Measurements from ENCODE around the gene PIGU.

PIGU gene

GRCh38 chr20:34713194-34713943 is 36.5 kb upstream of the PIGU start:
- no peak for DNase-seq
- H3K27ac ChIP-seq (ENCODE audit: insufficient read depth, low read length, poor library complexity, severe bottlenecking) = no peak overlapping the region

GRCh38 chr20:34712525-34713192 is 35.8 kb upstream of the PIGU start:
- H3K4me1 ChIP-seq (ENCODE audit: control insufficient read depth, insufficient read depth, low read length, poor library complexity, severe bottlenecking) = peaks cover 16% of the 10 kb centered on the region
- no peak overlapping the region for H3K27ac ChIP-seq (ENCODE audit: insufficient read depth, low read length, poor library complexity, severe bottlenecking)
- H3K27me3 ChIP-seq (replicated peaks; ENCODE audit: control insufficient read depth, insufficient read depth, low read length, poor library complexity, severe bottlenecking) = no peaks in the 10 kb centered on the region
- H3K4me3 ChIP-seq (ENCODE audit: insufficient read depth, low read depth, low read length, poor library complexity, severe bottlenecking) = no peak overlapping the region
- DNase-seq = no peak
- no peaks in the 10 kb centered on the region for H3K9me3 ChIP-seq (ENCODE audit: control insufficient read depth, low read length)
- peaks cover 11% of the 10 kb centered on the region for H3K36me3 ChIP-seq (ENCODE audit: control insufficient read depth, insufficient read depth, low read length)

More at GRCh38 chr20:34713194-34713943, 36.5 kb upstream of the PIGU start:
- Histone ChIP-seq H3K4me1 (ENCODE audit: control insufficient read depth, insufficient read depth, low read length, poor library complexity, severe bottlenecking) (peaks cover 16% of the 10 kb centered on the region), H3K4me3 (ENCODE audit: insufficient read depth, low read depth, low read length, poor library complexity, severe bottlenecking) (no peak overlapping the region), H3K27me3 (replicated peaks; ENCODE audit: control insufficient read depth, insufficient read depth, low read length, poor library complexity, severe bottlenecking) (no peaks in the 10 kb centered on the region), H3K9me3 (ENCODE audit: control insufficient read depth, low read length) (no peaks in the 10 kb centered on the region), H3K36me3 (ENCODE audit: control insufficient read depth, insufficient read depth, low read length) (peaks cover 11% of the 10 kb centered on the region)

GRCh38 chr20:34711813-34712430 is 35.0 kb upstream of the PIGU start:
- Histone ChIP-seq H3K27ac (ENCODE audit: insufficient read depth, low read length, poor library complexity, severe bottlenecking) (no peak overlapping the region), H3K9me3 (ENCODE audit: control insufficient read depth, low read length) (no peaks in the 10 kb centered on the region), H3K27me3 (replicated peaks; ENCODE audit: control insufficient read depth, insufficient read depth, low read length, poor library complexity, severe bottlenecking) (no peaks in the 10 kb centered on the region), H3K36me3 (ENCODE audit: control insufficient read depth, insufficient read depth, low read length) (peaks cover 11% of the 10 kb centered on the region), H3K4me3 (ENCODE audit: insufficient read depth, low read depth, low read length, poor library complexity, severe bottlenecking) (no peak overlapping the region), H3K4me1 (ENCODE audit: control insufficient read depth, insufficient read depth, low read length, poor library complexity, severe bottlenecking) (peaks cover 16% of the 10 kb centered on the region)
- DNase-seq = no peak

- DNase-seq = no peak
- no peaks in the 10 kb centered on the region for H3K27me3 ChIP-seq (replicated peaks; ENCODE audit: control insufficient read depth, insufficient read depth, low read length, poor library complexity, severe bottlenecking)
- peaks cover 16% of the 10 kb centered on the region for H3K4me1 ChIP-seq (ENCODE audit: control insufficient read depth, insufficient read depth, low read length, poor library complexity, severe bottlenecking)
- no peak overlapping the region for H3K4me3 ChIP-seq (ENCODE audit: insufficient read depth, low read depth, low read length, poor library complexity, severe bottlenecking)
- H3K36me3 ChIP-seq (ENCODE audit: control insufficient read depth, insufficient read depth, low read length) = peaks cover 11% of the 10 kb centered on the region
- no peak overlapping the region for H3K27ac ChIP-seq (ENCODE audit: insufficient read depth, low read length, poor library complexity, severe bottlenecking)
- H3K9me3 ChIP-seq (ENCODE audit: control insufficient read depth, low read length) = no peaks in the 10 kb centered on the region
These were observed 34.1 kb upstream of the PIGU start for GRCh38 chr20:34710861-34711574.

- peaks cover 16% of the 10 kb centered on the region for H3K4me1 ChIP-seq (ENCODE audit: control insufficient read depth, insufficient read depth, low read length, poor library complexity, severe bottlenecking)
- no peaks in the 10 kb centered on the region for H3K9me3 ChIP-seq (ENCODE audit: control insufficient read depth, low read length)
These were observed 33.6 kb upstream of the PIGU start for GRCh38 chr20:34710568-34710839.

GRCh38 chr20:34709831-34710567 is 33.1 kb upstream of the PIGU start:
- Histone ChIP-seq H3K4me1 (ENCODE audit: control insufficient read depth, insufficient read depth, low read length, poor library complexity, severe bottlenecking) (peaks cover 16% of the 10 kb centered on the region), H3K4me3 (ENCODE audit: insufficient read depth, low read depth, low read length, poor library complexity, severe bottlenecking) (peak overlapping the region; percentile 80), H3K27me3 (replicated peaks; ENCODE audit: control insufficient read depth, insufficient read depth, low read length, poor library complexity, severe bottlenecking) (no peaks in the 10 kb centered on the region), H3K9me3 (ENCODE audit: control insufficient read depth, low read length) (no peaks in the 10 kb centered on the region), H3K27ac (ENCODE audit: insufficient read depth, low read length, poor library complexity, severe bottlenecking) (peak overlapping the region; percentile 77), H3K36me3 (ENCODE audit: control insufficient read depth, insufficient read depth, low read length) (peaks cover 5% of the 10 kb centered on the region)
- DNase-seq = peak in 2 of 3 donors; percentile 53 to 64

More at GRCh38 chr20:34710568-34710839, 33.6 kb upstream of the PIGU start:
- Histone ChIP-seq H3K4me3 (ENCODE audit: insufficient read depth, low read depth, low read length, poor library complexity, severe bottlenecking) (no peak overlapping the region), H3K27ac (ENCODE audit: insufficient read depth, low read length, poor library complexity, severe bottlenecking) (no peak overlapping the region), H3K36me3 (ENCODE audit: control insufficient read depth, insufficient read depth, low read length) (peaks cover 10% of the 10 kb centered on the region), H3K27me3 (replicated peaks; ENCODE audit: control insufficient read depth, insufficient read depth, low read length, poor library complexity, severe bottlenecking) (no peaks in the 10 kb centered on the region)
- DNase-seq = no peak

GRCh38 chr20:34709044-34709830 is 32.3 kb upstream of the PIGU start:
- H3K4me3 ChIP-seq (ENCODE audit: insufficient read depth, low read depth, low read length, poor library complexity, severe bottlenecking) = peak overlapping the region; percentile 80
- H3K9me3 ChIP-seq (ENCODE audit: control insufficient read depth, low read length) = no peaks in the 10 kb centered on the region
- H3K36me3 ChIP-seq (ENCODE audit: control insufficient read depth, insufficient read depth, low read length) = peaks cover 2% of the 10 kb centered on the region
- peaks cover 22% of the 10 kb centered on the region for H3K4me1 ChIP-seq (ENCODE audit: control insufficient read depth, insufficient read depth, low read length, poor library complexity, severe bottlenecking)
- DNase-seq = peak; percentile 70 to 77 (median 75)
- H3K27me3 ChIP-seq (replicated peaks; ENCODE audit: control insufficient read depth, insufficient read depth, low read length, poor library complexity, severe bottlenecking) = no peaks in the 10 kb centered on the region
- peak overlapping the region; percentile 77 for H3K27ac ChIP-seq (ENCODE audit: insufficient read depth, low read length, poor library complexity, severe bottlenecking)

GRCh38 chr20:34708621-34709043 is 31.7 kb upstream of the PIGU start:
- peak overlapping the region; percentile 80 for H3K4me3 ChIP-seq (ENCODE audit: insufficient read depth, low read depth, low read length, poor library complexity, severe bottlenecking)

More at GRCh38 chr20:34708621-34709043, 31.7 kb upstream of the PIGU start:
- Histone ChIP-seq H3K36me3 (ENCODE audit: control insufficient read depth, insufficient read depth, low read length) (no peaks in the 10 kb centered on the region), H3K4me1 (ENCODE audit: control insufficient read depth, insufficient read depth, low read length, poor library complexity, severe bottlenecking) (peaks cover 22% of the 10 kb centered on the region), H3K27me3 (replicated peaks; ENCODE audit: control insufficient read depth, insufficient read depth, low read length, poor library complexity, severe bottlenecking) (no peaks in the 10 kb centered on the region), H3K27ac (ENCODE audit: insufficient read depth, low read length, poor library complexity, severe bottlenecking) (peak overlapping the region; percentile 77), H3K9me3 (ENCODE audit: control insufficient read depth, low read length) (no peaks in the 10 kb centered on the region)
- peak in 1 of 3 donors; percentile 15 for DNase-seq

Data from effector memory CD4-positive, alpha-beta T cell (primary cell).